K562 (cell line): ENCODE measurements around the gene IDI2. TPM values are rescaled to one million over a fixed set of nuclear protein-coding genes. Genes with fewer than 3 reads are reported as not detected.

ENCODE experiments used
- ERF ChIP-seq: fragments of 450-650 bp; formaldehyde crosslinking; IDR thresholded peaks from 2 replicates; pipeline ENCODE4 v1.4.0; 2020; ENCODE audit warnings: mild to moderate bottlenecking, mixed read lengths
- ETV6 ChIP-seq, 3 experiments: fragments of 150-350 bp in 1 of 3; sonication (generic) in 1 of 3; formaldehyde crosslinking in 1 of 3; IDR thresholded peaks; 2 replicates each; pipeline versions ENCODE4 v1.6.1 to v1.8.0; 2014 to 2022; ENCODE audit warnings: borderline replicate concordance in 2 of 3, low read depth in 2 of 3, antibody characterized with exemption in 1 of 3, low read length in 1 of 3, mild to moderate bottlenecking in 1 of 3, missing genetic modification reagents in 1 of 3
- HDAC1 ChIP-seq, 2 experiments: fragments of 450-650 bp; IDR thresholded peaks; 2 replicates each; pipeline ENCODE4 v1.6.1; 2016 to 2017; ENCODE audit warnings: inconsistent platforms in 1 of 2, mild to moderate bottlenecking in 1 of 2, moderate library complexity in 1 of 2
- HNRNPLL ChIP-seq: fragments of 200-400 bp; formaldehyde crosslinking; IDR thresholded peaks from 2 replicates; pipeline ENCODE4 v1.6.1; 2017; ENCODE audit warnings: low read length, low read depth, mild to moderate bottlenecking; ENCODE audit not compliant: poor library complexity, severe bottlenecking
- ILK ChIP-seq: fragments of 450-650 bp; IDR thresholded peaks from 2 replicates; pipeline ENCODE4 v1.6.1; 2016; ENCODE audit warnings: missing genetic modification characterization, low read depth, mild to moderate bottlenecking, missing compliant biosample characterization, moderate library complexity, borderline replicate concordance
- MTA1 ChIP-seq: fragments of 450-650 bp; IDR thresholded peaks from 2 replicates; pipeline ENCODE4 v1.6.1; 2017; ENCODE audit warnings: borderline replicate concordance
- NFXL1 ChIP-seq: fragments of 450-650 bp; formaldehyde crosslinking; IDR thresholded peaks from 2 replicates; pipeline ENCODE4 v1.4.0; 2021; ENCODE audit warnings: mild to moderate bottlenecking
- NKRF ChIP-seq: fragments of 450-650 bp; IDR thresholded peaks from 2 replicates; pipeline ENCODE4 v1.6.1; 2016; ENCODE audit warnings: borderline replicate concordance
- SAP30 ChIP-seq: fragments of 200-600 bp; sonication (generic); IDR thresholded peaks from 2 replicates; pipeline ENCODE4 v1.6.1; 2012; ENCODE audit warnings: borderline replicate concordance, low read depth, mild to moderate bottlenecking, moderate library complexity, low read length, control low read depth, inconsistent platforms; ENCODE audit not compliant: insufficient read depth, poor library complexity, severe bottlenecking
- SP2 ChIP-seq: IDR thresholded peaks from 2 replicates; pipeline ENCODE4 v1.6.1; 2011; ENCODE audit warnings: mild to moderate bottlenecking, low read depth, low read length, moderate library complexity; ENCODE audit not compliant: poor library complexity, severe bottlenecking; ENCODE audit errors: extremely low read depth
- STAT6 ChIP-seq: sonication (generic); formaldehyde crosslinking; IDR thresholded peaks from 2 replicates; pipeline ENCODE4 v1.8.1; 2023; ENCODE audit warnings: mild to moderate bottlenecking, missing genetic modification reagents
- TCF3 ChIP-seq: sonication (generic); formaldehyde crosslinking; IDR thresholded peaks from 2 replicates; pipeline ENCODE4 v1.4.0; 2020; ENCODE audit warnings: mild to moderate bottlenecking, missing genetic modification reagents
- ZNF121 ChIP-seq: sonication (generic); formaldehyde crosslinking; conservative IDR thresholded peaks from 2 replicates; pipeline ENCODE4 v1.8.0; 2022; ENCODE audit warnings: missing genetic modification reagents
- ZNF217 ChIP-seq: sonication (generic); formaldehyde crosslinking; IDR thresholded peaks from 2 replicates; pipeline ENCODE4 v1.8.0; 2022; ENCODE audit warnings: mild to moderate bottlenecking, missing genetic modification reagents
- ZNF3 ChIP-seq: fragments of 250-450 bp; sonication (Bioruptor Pico); IDR thresholded peaks from 2 replicates; pipeline ENCODE4 v1.5.0; 2021; ENCODE audit warnings: mild to moderate bottlenecking, moderate library complexity
- ZNF354B ChIP-seq: fragments of 250-450 bp; sonication (Bioruptor Pico); IDR thresholded peaks from 2 replicates; pipeline ENCODE4 v1.4.0; 2020
- ZNF41 ChIP-seq: fragments of 250-450 bp; sonication (Bioruptor Pico); conservative IDR thresholded peaks from 2 replicates; pipeline ENCODE4 v1.4.0; 2020; ENCODE audit warnings: mild to moderate bottlenecking
- ZNF644 ChIP-seq: fragments of 200-800 bp; sonication (Bioruptor generic); IDR thresholded peaks from 2 replicates; pipeline ENCODE4 v1.6.1; 2016; ENCODE audit warnings: low read depth, missing genetic modification characterization, missing compliant biosample characterization
- ZNF668 ChIP-seq: fragments of 250-450 bp; sonication (Bioruptor Pico); IDR thresholded peaks from 2 replicates; pipeline ENCODE4 v1.8.0; 2022; ENCODE audit warnings: mild to moderate bottlenecking, inconsistent platforms
- ZNF696 ChIP-seq: fragments of 250-450 bp; sonication (Bioruptor Pico); conservative IDR thresholded peaks from 2 replicates; pipeline ENCODE4 v1.4.0; 2020; ENCODE audit warnings: mild to moderate bottlenecking, moderate library complexity
- polyA plus RNA-seq, 8 experiments: library from polyadenylated mRNA; depleted of rRNA in 4 of 8; stranded (reverse) in 5 of 8; unstranded in 3 of 8; fragments of >200 nt; fragmentation: Nextera tagmentation in 2 of 8; fragmentation: Illumina TruSeq in 1 of 8; extraction: Ambion mirVana in 2 of 8; extraction: Trizol in 1 of 8; gene quantifications; 2 replicates each; pipeline versions ENCODE4 v1.2.1 to v1.2.3, GENCODE V29; 2011 to 2014; ENCODE audit warnings: inconsistent platforms in 1 of 8, missing spikeins in 1 of 8
- total RNA-seq, 7 experiments: library from RNA; depleted of rRNA in 6 of 7; stranded (reverse); fragments of >200 nt in 6 of 7; fragmentation: Illumina TruSeq in 2 of 7; extraction: Trizol in 2 of 7; gene quantifications; 2 replicates each; pipeline versions ENCODE4 v1.2.1 to v1.2.3, GENCODE V29; 2011 to 2021; ENCODE audit warnings: low replicate concordance in 1 of 7

IDI2 gene
- total and polyA plus RNA-seq, 9 of the 15 experiments (the other 6 are each of a cell fraction or from before 2014, with no cell fraction given): not detected

- TF ChIP-seq ETV6 (IDR thresholded peaks at IDR 0.05; ENCODE audit: borderline replicate concordance in 1 of 2, low read depth in 2 of 2, low read length in 1 of 2) (no peak), ETV6 (CRISPR knock-in tag; IDR thresholded peaks at IDR 0.05; ENCODE audit: borderline replicate concordance) (0 out of 2 replicates have a peak, but pooled peaks have one; percentile 39), ERF (CRISPR knock-in tag) (no peak), MTA1 (no peak), SP2 (no peak), ZNF121 (CRISPR knock-in tag) (no peak), NKRF (0 out of 2 replicates have a peak, but pooled peaks have one; percentile 11), ZNF668 (CRISPR knock-in tag) (no peak), HDAC1 (IDR thresholded peaks at IDR 0.05) (peak in 1 of 2 experiments; percentile 9; a peak in 1 of 4 replicates), TCF3 (peak; percentile 4; the same call in 1 of the 2 replicates), NFXL1 (CRISPR knock-in tag) (no peak), ZNF3 (CRISPR knock-in tag) (no peak), ZNF217 (CRISPR knock-in tag) (no peak), ZNF41 (CRISPR knock-in tag) (peak; percentile 41; the same call in 1 of the 2 replicates), ZNF354B (CRISPR knock-in tag) (no peak), SAP30 (peak; percentile 26), HNRNPLL (no peak), STAT6 (CRISPR knock-in tag) (no peak), ILK (tag) (no peak), ZNF696 (no peak), ZNF644 (no peak)
- TF ChIP-seq, all 486 proteins: peak for 7
Measured at GRCh38 chr10:1047937-1048336, 22.3 kb upstream of the IDI2 start (continued).
